H1 (cell line): ENCODE measurements around the gene TRIM71. TPM values are rescaled to one million over a fixed set of nuclear protein-coding genes. Genes with fewer than 3 reads are reported as not detected.

ENCODE experiments used
- CTCF ChIA-PET: fragments of 300-600 bp; sonication (Branson Sonifier 250); formaldehyde crosslinking; loops from one replicate; lab custom pipeline; 2021; ENCODE audit not compliant: partially characterized antibody; lab: Charles Lee
- POLR2A ChIA-PET: fragments of 300-600 bp; sonication (Branson Sonifier 250); formaldehyde crosslinking; loops from one replicate; lab custom pipeline; 2021; ENCODE audit warnings: inconsistent platforms; ENCODE audit not compliant: partially characterized antibody; lab: Charles Lee
- DNase-seq, 2 experiments: peaks; one replicate each; pipeline versions ENCODE4 v3.0.0 to v3.0.0-alpha.2; 2010 to 2022; ENCODE audit warnings: low spot score in 2 of 2, low read depth in 1 of 2, mixed read lengths in 1 of 2
- FAIRE-seq: peaks from 2 replicates; lab custom pipeline; 2011; peaks lifted over from hg19 to GRCh38; lab: Jason Lieb, UNC
- H2AFZ ChIP-seq: 2 replicates; pipeline ENCODE4 v1.8.1; 2012; ENCODE audit warnings: low read length, inconsistent platforms
- H2AK5ac ChIP-seq: 2 replicates; pipeline ENCODE4 v1.6.1; 2013; ENCODE audit warnings: low read depth, low read length
- H2BK120ac ChIP-seq: replicated peaks from 2 replicates; pipeline ENCODE3; 2013; ENCODE audit warnings: low read depth, low read length, inconsistent platforms
- H2BK12ac ChIP-seq: 2 replicates; pipeline ENCODE4 v1.6.1; 2013; ENCODE audit warnings: low read depth, low read length
- H2BK15ac ChIP-seq: 2 replicates; pipeline ENCODE4 v1.6.1; 2013; ENCODE audit warnings: low read length
- H2BK20ac ChIP-seq: 2 replicates; pipeline ENCODE4 v1.6.1; 2013; ENCODE audit warnings: low read length
- H2BK5ac ChIP-seq: 2 replicates; pipeline ENCODE4 v1.6.1; 2013; ENCODE audit warnings: low read depth, low read length
- H3K14ac ChIP-seq: 2 replicates; pipeline ENCODE4 v1.6.1; 2013; ENCODE audit warnings: inconsistent platforms; ENCODE audit not compliant: insufficient read length
- H3K18ac ChIP-seq: 2 replicates; pipeline ENCODE4 v1.6.1; 2013; ENCODE audit warnings: low read length; ENCODE audit errors: extremely low read depth
- H3K23ac ChIP-seq: 2 replicates; pipeline ENCODE4 v1.6.1; 2013; ENCODE audit warnings: inconsistent platforms; ENCODE audit not compliant: insufficient read length
- H3K23me2 ChIP-seq: 2 replicates; pipeline ENCODE4 v1.6.1; 2013; ENCODE audit warnings: low read depth, low read length
- H3K27ac ChIP-seq: 2 replicates; pipeline ENCODE4 v1.6.1; 2011; ENCODE audit warnings: low read depth, low read length, inconsistent platforms
- H3K27me3 ChIP-seq, 4 experiments: replicated peaks in 1 of 4; 1 replicate in 1 of 4; 2 replicates in 3 of 4; pipeline versions ENCODE4 v1.6.1 to v1.8.1; 2011 to 2013; ENCODE audit warnings: low read length in 3 of 4, mild to moderate bottlenecking in 3 of 4, inconsistent platforms in 2 of 4, mixed read lengths in 2 of 4, moderate library complexity in 1 of 4; ENCODE audit not compliant: control insufficient read depth in 3 of 4, insufficient read depth in 3 of 4; ENCODE audit errors: extremely low read depth in 1 of 4
- H3K36me3 ChIP-seq, 4 experiments: 2 replicates each; pipeline versions ENCODE4 v1.6.1 to v1.8.1; 2011 to 2013; ENCODE audit warnings: mild to moderate bottlenecking in 4 of 4, low read length in 3 of 4, moderate library complexity in 2 of 4, control low read depth in 1 of 4, inconsistent platforms in 1 of 4; ENCODE audit not compliant: insufficient read depth in 4 of 4, control insufficient read depth in 2 of 4
- H3K4ac ChIP-seq: replicated peaks from 2 replicates; pipeline ENCODE3; 2013; ENCODE audit warnings: low read length, low read depth, mixed read lengths, inconsistent platforms; ENCODE audit not compliant: insufficient read length
- H3K4me1 ChIP-seq, 4 experiments: replicated peaks in 1 of 4; 1 replicate in 1 of 4; 2 replicates in 3 of 4; pipeline versions ENCODE4 v1.6.1 to v1.8.1; 2011 to 2013; ENCODE audit warnings: low read length in 3 of 4, inconsistent platforms in 2 of 4, mixed read lengths in 1 of 4; ENCODE audit not compliant: insufficient read depth in 4 of 4, control insufficient read depth in 3 of 4
- H3K4me2 ChIP-seq, 2 experiments: 2 replicates each; pipeline versions ENCODE4 v1.6.1 to v1.8.1; 2011 to 2013; ENCODE audit warnings: low read depth in 2 of 2, low read length in 2 of 2, control low read depth in 1 of 2, inconsistent platforms in 1 of 2, mild to moderate bottlenecking in 1 of 2; ENCODE audit not compliant: insufficient read depth in 1 of 2
- H3K4me3 ChIP-seq, 4 experiments: fragments of 200-600, 300-600 bp in 1 of 4; sonication (generic), shearing (Covaris generic), sonication (Bioruptor Twin) in 1 of 4; 2 replicates each; pipeline versions ENCODE4 v1.5.1 to v1.8.1; 2011 to 2016; ENCODE audit warnings: low read length in 4 of 4, low read depth in 3 of 4, control low read depth in 2 of 4, inconsistent platforms in 2 of 4, mild to moderate bottlenecking in 2 of 4, mixed read lengths in 1 of 4, moderate library complexity in 1 of 4; ENCODE audit not compliant: insufficient read depth in 2 of 4; ENCODE audit errors: extremely low read depth in 1 of 4
- H3K56ac ChIP-seq: replicated peaks from 2 replicates; pipeline ENCODE3; 2013; ENCODE audit warnings: low read depth, mild to moderate bottlenecking, mixed read lengths, low read length, inconsistent platforms; ENCODE audit not compliant: insufficient read length
- H3K79me1 ChIP-seq: 2 replicates; pipeline ENCODE4 v1.6.1; 2013; ENCODE audit warnings: low read depth, low read length, control low read depth
- H3K79me2 ChIP-seq, 2 experiments: 2 replicates each; pipeline versions ENCODE4 v1.6.1 to v1.8.1; 2012 to 2013; ENCODE audit warnings: low read length in 2 of 2, mild to moderate bottlenecking in 2 of 2, inconsistent platforms in 1 of 2; ENCODE audit not compliant: insufficient read depth in 2 of 2, control insufficient read depth in 1 of 2
- H3K9ac ChIP-seq, 4 experiments: replicated peaks in 1 of 4; 1 replicate in 1 of 4; 2 replicates in 3 of 4; pipeline versions ENCODE4 v1.6.1 to v1.8.1; 2011 to 2013; ENCODE audit warnings: low read depth in 3 of 4, low read length in 3 of 4, control low read depth in 2 of 4, mild to moderate bottlenecking in 2 of 4, moderate library complexity in 2 of 4, inconsistent platforms in 1 of 4; ENCODE audit errors: extremely low read depth in 1 of 4
- H3K9me3 ChIP-seq, 2 experiments: 2 replicates each; pipeline versions ENCODE4 v1.6.1 to v1.8.1; 2012 to 2013; ENCODE audit warnings: mild to moderate bottlenecking in 2 of 2, moderate library complexity in 2 of 2, control low read depth in 1 of 2, inconsistent platforms in 1 of 2, low read depth in 1 of 2, low read length in 1 of 2, mixed read lengths in 1 of 2; ENCODE audit not compliant: insufficient read depth in 2 of 2
- H4K20me1 ChIP-seq, 2 experiments: replicated peaks in 1 of 2; 2 replicates each; pipeline versions ENCODE3 to v1.8.1; 2011 to 2013; ENCODE audit warnings: inconsistent platforms in 2 of 2, low read length in 2 of 2, mild to moderate bottlenecking in 1 of 2; ENCODE audit not compliant: insufficient read depth in 2 of 2, control insufficient read depth in 1 of 2
- H4K5ac ChIP-seq: 2 replicates; pipeline ENCODE4 v1.6.1; 2013; ENCODE audit warnings: low read length, low read depth, mixed read lengths, inconsistent platforms; ENCODE audit not compliant: insufficient read length
- H4K8ac ChIP-seq: 2 replicates; pipeline ENCODE4 v1.8.0; 2013; ENCODE audit warnings: mild to moderate bottlenecking, moderate library complexity, low read length, inconsistent platforms; ENCODE audit not compliant: insufficient read depth; ENCODE audit errors: extremely low read depth
- H4K91ac ChIP-seq: replicated peaks from 2 replicates; pipeline ENCODE3; 2013; ENCODE audit warnings: low read length, mixed read lengths, inconsistent platforms; ENCODE audit not compliant: insufficient read length
- BRCA1 ChIP-seq: IDR thresholded peaks from 2 replicates; pipeline ENCODE4 v1.6.1; 2012; ENCODE audit warnings: low read depth, low read length, improper control_type of control experiment
- EP300 ChIP-seq, 2 experiments: IDR thresholded peaks; 1 replicate in 1 of 2; 2 replicates in 1 of 2; pipeline ENCODE4 v1.6.1; 2011 to 2012; ENCODE audit warnings: low read depth in 2 of 2, low read length in 2 of 2, mild to moderate bottlenecking in 2 of 2, borderline replicate concordance in 1 of 2, inconsistent platforms in 1 of 2, moderate library complexity in 1 of 2
- GABPA ChIP-seq: IDR thresholded peaks from 2 replicates; pipeline ENCODE4 v1.6.1; 2011; ENCODE audit warnings: mild to moderate bottlenecking, low read length, moderate library complexity, borderline replicate concordance; ENCODE audit not compliant: insufficient read depth
- HDAC6 ChIP-seq: IDR thresholded peaks from one replicate; pipeline ENCODE4 v1.7.1; 2012; ENCODE audit warnings: low read depth, mild to moderate bottlenecking, inconsistent platforms, low read length, moderate library complexity
- SP1 ChIP-seq: IDR thresholded peaks from 2 replicates; pipeline ENCODE4 v1.6.1; 2011; ENCODE audit warnings: low read depth, low read length
- SP4 ChIP-seq: IDR thresholded peaks from 2 replicates; pipeline ENCODE4 v1.6.1; 2012; ENCODE audit warnings: low read length, inconsistent platforms
- SRF ChIP-seq: IDR thresholded peaks from 2 replicates; pipeline ENCODE4 v1.6.1; 2011; ENCODE audit warnings: mild to moderate bottlenecking, low read depth, low read length, moderate library complexity
- WGBS, 2 experiments: shearing (Covaris generic) in 1 of 2; methylation state at CpG; one replicate each; pipeline versions ENCODE4 v1.1.6 to v1.1.7; 2013 to 2015; ENCODE audit warnings: low lambda C conversion rate in 2 of 2, mixed read lengths in 2 of 2, inconsistent platforms in 1 of 2, low coverage in 1 of 2, missing lambda C conversion rate in 1 of 2; ENCODE audit not compliant: insufficient replicate concordance in 2 of 2, insufficient coverage in 1 of 2, insufficient read length in 1 of 2; ENCODE audit errors: extremely low coverage in 1 of 2, missing lambda C conversion rate in 1 of 2; 5-methylcytosine and 5-hydroxymethylcytosine counted together
- polyA plus RNA-seq, 7 experiments: library from polyadenylated mRNA; depleted of rRNA in 3 of 7; stranded (reverse) in 5 of 7; unstranded in 2 of 7; fragments of >200 nt in 5 of 7; fragments of 200-250 nt in 2 of 7; gene quantifications; 1 replicate in 5 of 7; 2 replicates in 1 of 7; 4 replicates in 1 of 7; pipeline versions ENCODE4 v1.2.1 to v1.2.3, GENCODE V29; 2011 to 2013; ENCODE audit warnings: missing spikeins in 2 of 7, mixed read lengths in 2 of 7
- total RNA-seq: library from RNA; stranded (reverse); fragmentation: NEBNext Ultra II Directional; extraction: Animal tissue kit (Norgen Biotek cat#: 25700); gene quantifications from 2 replicates; pipeline ENCODE4 v1.2.1, GENCODE V29; 2021
- TF ChIP-seq, protein P1 (sequence below): IDR thresholded peaks from 2 replicates; pipeline ENCODE4 v1.6.1; 2011; ENCODE audit warnings: low read length, improper control_type of control experiment
- TF ChIP-seq, protein P2 (sequence below): IDR thresholded peaks from 2 replicates; pipeline ENCODE4 v1.6.1; 2012; ENCODE audit warnings: inconsistent platforms
- TF ChIP-seq, protein P3 (sequence below): IDR thresholded peaks from 2 replicates; pipeline ENCODE4 v1.6.1; 2012; ENCODE audit warnings: low read length, inconsistent platforms

TRIM71 gene
- total and polyA plus RNA-seq, 2 of the 8 experiments (the other 6 are each of a cell fraction or from before 2014, with no cell fraction given), result 53.7 to 293 TPM

DNA sequence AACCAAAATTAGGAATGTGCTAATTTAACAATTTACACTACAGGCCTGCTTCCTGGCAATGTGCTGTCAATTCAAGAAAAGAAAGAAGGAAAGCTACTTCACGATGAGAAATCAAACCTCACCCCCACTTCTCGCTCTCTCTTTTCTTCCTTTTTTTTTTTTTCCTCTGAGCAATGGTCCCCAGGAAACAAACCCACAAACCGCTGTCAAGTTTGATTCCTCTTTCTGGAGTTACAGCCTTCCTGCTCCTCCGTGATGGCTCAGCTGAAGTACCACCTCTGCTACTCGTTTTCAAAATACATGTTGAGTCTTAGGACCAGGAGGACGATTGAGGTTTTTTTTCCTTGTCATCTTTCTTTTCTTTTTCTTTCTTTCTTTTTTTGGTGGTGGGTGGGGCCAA is 3.4 kb upstream of the TRIM71 start:
- Histone ChIP-seq H3K56ac (no peak overlapping the region), H3K4me2 (peak overlapping the region; percentile 53 to 74), H3K23ac (no peak overlapping the region), H3K4me1 (peaks cover 9 to 27% (median 11%) of the 10 kb centered on the region in 4 experiments; a peak in 6 of 7 replicates), H2BK5ac (no peak overlapping the region), H4K8ac (no peak overlapping the region), H2BK20ac (no peak overlapping the region), H3K27me3 (no peaks in the 10 kb centered on the region), H4K20me1 (peaks cover 2 to 11% of the 10 kb centered on the region in 2 experiments), H2AFZ (no peak overlapping the region), H2AK5ac (no peak overlapping the region), H4K91ac (no peak overlapping the region), H3K79me2 (peaks cover 24 to 69% of the 10 kb centered on the region in 2 experiments), H3K4me3 (peak overlapping the region in 2 of 4 experiments; percentile 31 to 88; a peak in 5 of 8 replicates), H3K14ac (no peak overlapping the region), H3K18ac (0 out of 2 replicates have a peak overlapping the region, but pooled peaks have one; percentile 74), H3K9ac (no peak overlapping the region), H3K4ac (no peak overlapping the region), H2BK120ac (no peak overlapping the region), H3K27ac (no peak overlapping the region), H2BK12ac (no peak overlapping the region), H3K36me3 (peaks cover 13 to 20% (median 16%) of the 10 kb centered on the region in 4 experiments), H4K5ac (no peak overlapping the region), H3K9me3 (no peaks in the 10 kb centered on the region), H3K79me1 (no peaks in the 10 kb centered on the region; the same call in 1 of the 2 replicates), H3K23me2 (peaks cover 5% of the 10 kb centered on the region; the same call in 1 of the 2 replicates), H2BK15ac (no peak overlapping the region)
- ChIA-PET CTCF (interaction anchor here (0.8 to 4.5 kb wide), 6 partner anchors 13 to 89 kb away, joined by 3 to 25 read pairs (median 6); no protein-coding TSS in a partner anchor), POLR2A (interaction anchor here (0.7 to 15.1 kb wide), 11 partner anchors 9 to 86 kb away, joined by 3 to 230 read pairs (median 10); no protein-coding TSS in a partner anchor)
- no peak for FAIRE-seq
- WGBS, 2 experiments, result 29% methylated on average over 5 of the region's 6 CpGs; no CpG with 5 or more reads in 1 of the 2 experiments
- no peak for DNase-seq
- TF ChIP-seq EP300 (IDR thresholded peaks at IDR 0.05; ENCODE audit: borderline replicate concordance in 1 of 2, low read depth in 2 of 2, low read length in 2 of 2) (no peak), SRF (no peak), BRCA1 (no peak), SP4 (no peak), GABPA (no peak), HDAC6 (no peak), SP1 (no peak)
- TF ChIP-seq, protein P1, sequence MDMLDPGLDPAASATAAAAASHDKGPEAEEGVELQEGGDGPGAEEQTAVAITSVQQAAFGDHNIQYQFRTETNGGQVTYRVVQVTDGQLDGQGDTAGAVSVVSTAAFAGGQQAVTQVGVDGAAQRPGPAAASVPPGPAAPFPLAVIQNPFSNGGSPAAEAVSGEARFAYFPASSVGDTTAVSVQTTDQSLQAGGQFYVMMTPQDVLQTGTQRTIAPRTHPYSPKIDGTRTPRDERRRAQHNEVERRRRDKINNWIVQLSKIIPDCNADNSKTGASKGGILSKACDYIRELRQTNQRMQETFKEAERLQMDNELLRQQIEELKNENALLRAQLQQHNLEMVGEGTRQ, result no peak
- TF ChIP-seq, protein P2, sequence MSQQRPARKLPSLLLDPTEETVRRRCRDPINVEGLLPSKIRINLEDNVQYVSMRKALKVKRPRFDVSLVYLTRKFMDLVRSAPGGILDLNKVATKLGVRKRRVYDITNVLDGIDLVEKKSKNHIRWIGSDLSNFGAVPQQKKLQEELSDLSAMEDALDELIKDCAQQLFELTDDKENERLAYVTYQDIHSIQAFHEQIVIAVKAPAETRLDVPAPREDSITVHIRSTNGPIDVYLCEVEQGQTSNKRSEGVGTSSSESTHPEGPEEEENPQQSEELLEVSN, result no peak
- TF ChIP-seq, protein P3, sequence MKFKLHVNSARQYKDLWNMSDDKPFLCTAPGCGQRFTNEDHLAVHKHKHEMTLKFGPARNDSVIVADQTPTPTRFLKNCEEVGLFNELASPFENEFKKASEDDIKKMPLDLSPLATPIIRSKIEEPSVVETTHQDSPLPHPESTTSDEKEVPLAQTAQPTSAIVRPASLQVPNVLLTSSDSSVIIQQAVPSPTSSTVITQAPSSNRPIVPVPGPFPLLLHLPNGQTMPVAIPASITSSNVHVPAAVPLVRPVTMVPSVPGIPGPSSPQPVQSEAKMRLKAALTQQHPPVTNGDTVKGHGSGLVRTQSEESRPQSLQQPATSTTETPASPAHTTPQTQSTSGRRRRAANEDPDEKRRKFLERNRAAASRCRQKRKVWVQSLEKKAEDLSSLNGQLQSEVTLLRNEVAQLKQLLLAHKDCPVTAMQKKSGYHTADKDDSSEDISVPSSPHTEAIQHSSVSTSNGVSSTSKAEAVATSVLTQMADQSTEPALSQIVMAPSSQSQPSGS, result no peak
